H1 (cell line): ENCODE data around the gene UBE3A. TPM values are rescaled to one million over a fixed set of nuclear protein-coding genes. Genes with fewer than 3 reads are reported as not detected.
A peak's percentile ranks its signal among the peaks of the same experiment; 100 is the strongest.

Experiments used
- CTCF ChIA-PET: fragments of 300-600 bp; sonication (Branson Sonifier 250); formaldehyde crosslinking; loops from one replicate; lab custom pipeline; 2021; ENCODE audit not compliant: partially characterized antibody; lab: Charles Lee
- POLR2A ChIA-PET: fragments of 300-600 bp; sonication (Branson Sonifier 250); formaldehyde crosslinking; loops from one replicate; lab custom pipeline; 2021; ENCODE audit warnings: inconsistent platforms; ENCODE audit not compliant: partially characterized antibody; lab: Charles Lee
- DNase-seq, 2 experiments: peaks; one replicate each; pipeline versions ENCODE4 v3.0.0 to v3.0.0-alpha.2; 2010 to 2022; ENCODE audit warnings: low spot score in 2 of 2, low read depth in 1 of 2, mixed read lengths in 1 of 2
- FAIRE-seq: peaks from 2 replicates; lab custom pipeline; 2011; peaks lifted over from hg19 to GRCh38; lab: Jason Lieb, UNC
- H2AFZ ChIP-seq: 2 replicates; pipeline ENCODE4 v1.8.1; 2012; ENCODE audit warnings: low read length, inconsistent platforms
- H2AK5ac ChIP-seq: 2 replicates; pipeline ENCODE4 v1.6.1; 2013; ENCODE audit warnings: low read depth, low read length
- H2BK120ac ChIP-seq: replicated peaks from 2 replicates; pipeline ENCODE3; 2013; ENCODE audit warnings: low read depth, low read length, inconsistent platforms
- H2BK12ac ChIP-seq: 2 replicates; pipeline ENCODE4 v1.6.1; 2013; ENCODE audit warnings: low read depth, low read length
- H2BK15ac ChIP-seq: 2 replicates; pipeline ENCODE4 v1.6.1; 2013; ENCODE audit warnings: low read length
- H2BK20ac ChIP-seq: 2 replicates; pipeline ENCODE4 v1.6.1; 2013; ENCODE audit warnings: low read length
- H2BK5ac ChIP-seq: 2 replicates; pipeline ENCODE4 v1.6.1; 2013; ENCODE audit warnings: low read depth, low read length
- H3K14ac ChIP-seq: 2 replicates; pipeline ENCODE4 v1.6.1; 2013; ENCODE audit warnings: inconsistent platforms; ENCODE audit not compliant: insufficient read length
- H3K18ac ChIP-seq: 2 replicates; pipeline ENCODE4 v1.6.1; 2013; ENCODE audit warnings: low read length; ENCODE audit errors: extremely low read depth
- H3K23ac ChIP-seq: 2 replicates; pipeline ENCODE4 v1.6.1; 2013; ENCODE audit warnings: inconsistent platforms; ENCODE audit not compliant: insufficient read length
- H3K23me2 ChIP-seq: 2 replicates; pipeline ENCODE4 v1.6.1; 2013; ENCODE audit warnings: low read depth, low read length
- H3K27ac ChIP-seq: 2 replicates; pipeline ENCODE4 v1.6.1; 2011; ENCODE audit warnings: low read depth, low read length, inconsistent platforms
- H3K27me3 ChIP-seq, 4 experiments: replicated peaks in 1 of 4; 1 replicate in 1 of 4; 2 replicates in 3 of 4; pipeline versions ENCODE4 v1.6.1 to v1.8.1; 2011 to 2013; ENCODE audit warnings: low read length in 3 of 4, mild to moderate bottlenecking in 3 of 4, inconsistent platforms in 2 of 4, mixed read lengths in 2 of 4, moderate library complexity in 1 of 4; ENCODE audit not compliant: control insufficient read depth in 3 of 4, insufficient read depth in 3 of 4; ENCODE audit errors: extremely low read depth in 1 of 4
- H3K36me3 ChIP-seq, 4 experiments: 2 replicates each; pipeline versions ENCODE4 v1.6.1 to v1.8.1; 2011 to 2013; ENCODE audit warnings: mild to moderate bottlenecking in 4 of 4, low read length in 3 of 4, moderate library complexity in 2 of 4, control low read depth in 1 of 4, inconsistent platforms in 1 of 4; ENCODE audit not compliant: insufficient read depth in 4 of 4, control insufficient read depth in 2 of 4
- H3K4ac ChIP-seq: replicated peaks from 2 replicates; pipeline ENCODE3; 2013; ENCODE audit warnings: low read length, low read depth, mixed read lengths, inconsistent platforms; ENCODE audit not compliant: insufficient read length
- H3K4me1 ChIP-seq, 4 experiments: replicated peaks in 1 of 4; 1 replicate in 1 of 4; 2 replicates in 3 of 4; pipeline versions ENCODE4 v1.6.1 to v1.8.1; 2011 to 2013; ENCODE audit warnings: low read length in 3 of 4, inconsistent platforms in 2 of 4, mixed read lengths in 1 of 4; ENCODE audit not compliant: insufficient read depth in 4 of 4, control insufficient read depth in 3 of 4
- H3K4me2 ChIP-seq, 2 experiments: 2 replicates each; pipeline versions ENCODE4 v1.6.1 to v1.8.1; 2011 to 2013; ENCODE audit warnings: low read depth in 2 of 2, low read length in 2 of 2, control low read depth in 1 of 2, inconsistent platforms in 1 of 2, mild to moderate bottlenecking in 1 of 2; ENCODE audit not compliant: insufficient read depth in 1 of 2
- H3K4me3 ChIP-seq, 4 experiments: fragments of 200-600, 300-600 bp in 1 of 4; sonication (generic), shearing (Covaris generic), sonication (Bioruptor Twin) in 1 of 4; 2 replicates each; pipeline versions ENCODE4 v1.5.1 to v1.8.1; 2011 to 2016; ENCODE audit warnings: low read length in 4 of 4, low read depth in 3 of 4, control low read depth in 2 of 4, inconsistent platforms in 2 of 4, mild to moderate bottlenecking in 2 of 4, mixed read lengths in 1 of 4, moderate library complexity in 1 of 4; ENCODE audit not compliant: insufficient read depth in 2 of 4; ENCODE audit errors: extremely low read depth in 1 of 4
- H3K56ac ChIP-seq: replicated peaks from 2 replicates; pipeline ENCODE3; 2013; ENCODE audit warnings: low read depth, mild to moderate bottlenecking, mixed read lengths, low read length, inconsistent platforms; ENCODE audit not compliant: insufficient read length
- H3K79me1 ChIP-seq: 2 replicates; pipeline ENCODE4 v1.6.1; 2013; ENCODE audit warnings: low read depth, low read length, control low read depth
- H3K79me2 ChIP-seq, 2 experiments: 2 replicates each; pipeline versions ENCODE4 v1.6.1 to v1.8.1; 2012 to 2013; ENCODE audit warnings: low read length in 2 of 2, mild to moderate bottlenecking in 2 of 2, inconsistent platforms in 1 of 2; ENCODE audit not compliant: insufficient read depth in 2 of 2, control insufficient read depth in 1 of 2
- H3K9ac ChIP-seq, 4 experiments: replicated peaks in 1 of 4; 1 replicate in 1 of 4; 2 replicates in 3 of 4; pipeline versions ENCODE4 v1.6.1 to v1.8.1; 2011 to 2013; ENCODE audit warnings: low read depth in 3 of 4, low read length in 3 of 4, control low read depth in 2 of 4, mild to moderate bottlenecking in 2 of 4, moderate library complexity in 2 of 4, inconsistent platforms in 1 of 4; ENCODE audit errors: extremely low read depth in 1 of 4
- H3K9me3 ChIP-seq, 2 experiments: 2 replicates each; pipeline versions ENCODE4 v1.6.1 to v1.8.1; 2012 to 2013; ENCODE audit warnings: mild to moderate bottlenecking in 2 of 2, moderate library complexity in 2 of 2, control low read depth in 1 of 2, inconsistent platforms in 1 of 2, low read depth in 1 of 2, low read length in 1 of 2, mixed read lengths in 1 of 2; ENCODE audit not compliant: insufficient read depth in 2 of 2
- H4K20me1 ChIP-seq, 2 experiments: replicated peaks in 1 of 2; 2 replicates each; pipeline versions ENCODE3 to v1.8.1; 2011 to 2013; ENCODE audit warnings: inconsistent platforms in 2 of 2, low read length in 2 of 2, mild to moderate bottlenecking in 1 of 2; ENCODE audit not compliant: insufficient read depth in 2 of 2, control insufficient read depth in 1 of 2
- H4K5ac ChIP-seq: 2 replicates; pipeline ENCODE4 v1.6.1; 2013; ENCODE audit warnings: low read length, low read depth, mixed read lengths, inconsistent platforms; ENCODE audit not compliant: insufficient read length
- H4K8ac ChIP-seq: 2 replicates; pipeline ENCODE4 v1.8.0; 2013; ENCODE audit warnings: mild to moderate bottlenecking, moderate library complexity, low read length, inconsistent platforms; ENCODE audit not compliant: insufficient read depth; ENCODE audit errors: extremely low read depth
- H4K91ac ChIP-seq: replicated peaks from 2 replicates; pipeline ENCODE3; 2013; ENCODE audit warnings: low read length, mixed read lengths, inconsistent platforms; ENCODE audit not compliant: insufficient read length
- WGBS, 2 experiments: shearing (Covaris generic) in 1 of 2; methylation state at CpG; one replicate each; pipeline versions ENCODE4 v1.1.6 to v1.1.7; 2013 to 2015; ENCODE audit warnings: low lambda C conversion rate in 2 of 2, mixed read lengths in 2 of 2, inconsistent platforms in 1 of 2, low coverage in 1 of 2, missing lambda C conversion rate in 1 of 2; ENCODE audit not compliant: insufficient replicate concordance in 2 of 2, insufficient coverage in 1 of 2, insufficient read length in 1 of 2; ENCODE audit errors: extremely low coverage in 1 of 2, missing lambda C conversion rate in 1 of 2; 5-methylcytosine and 5-hydroxymethylcytosine counted together
- polyA plus RNA-seq, 7 experiments: library from polyadenylated mRNA; depleted of rRNA in 3 of 7; stranded (reverse) in 5 of 7; unstranded in 2 of 7; fragments of >200 nt in 5 of 7; fragments of 200-250 nt in 2 of 7; gene quantifications; 1 replicate in 5 of 7; 2 replicates in 1 of 7; 4 replicates in 1 of 7; pipeline versions ENCODE4 v1.2.1 to v1.2.3, GENCODE V29; 2011 to 2013; ENCODE audit warnings: missing spikeins in 2 of 7, mixed read lengths in 2 of 7
- total RNA-seq: library from RNA; stranded (reverse); fragmentation: NEBNext Ultra II Directional; extraction: Animal tissue kit (Norgen Biotek cat#: 25700); gene quantifications from 2 replicates; pipeline ENCODE4 v1.2.1, GENCODE V29; 2021
- TF ChIP-seq, protein P1 (sequence below): fragments of 300-600 bp; sonication (generic); IDR thresholded peaks from 2 replicates; pipeline ENCODE4 v1.7.1; 2012; ENCODE audit warnings: low read length, moderate library complexity, mild to moderate bottlenecking, inconsistent platforms; ENCODE audit not compliant: insufficient replicate concordance

The UBE3A gene
- total and polyA plus RNA-seq, 2 of the 8 experiments (the other 6 are each of a cell fraction or from before 2014, with no cell fraction given), result 13.8 to 110 TPM

DNA sequence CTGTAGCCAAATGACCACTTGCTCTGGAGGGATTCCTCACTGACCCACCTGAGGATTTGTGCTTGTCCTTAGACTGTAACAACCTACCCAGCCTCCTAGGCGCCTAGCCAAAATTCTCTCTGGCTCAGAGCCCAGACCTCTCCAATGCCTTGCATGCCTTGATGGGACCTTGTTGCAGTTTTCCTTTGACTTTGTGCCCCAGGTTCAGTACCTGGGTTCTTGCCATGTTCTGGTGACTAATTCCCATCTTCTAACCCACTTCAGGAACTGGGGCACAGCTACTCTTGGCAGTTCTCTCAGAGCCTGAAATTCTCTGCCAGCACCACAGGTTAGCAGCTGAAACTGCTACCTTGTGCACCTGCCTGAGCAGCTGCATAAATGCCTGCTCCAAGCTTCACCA lies 27.0 kb upstream of the UBE3A start:
- Histone ChIP-seq H3K18ac (no peak overlapping the region), H3K9ac (no peak overlapping the region), H3K14ac (no peak overlapping the region), H2BK120ac (no peak overlapping the region), H3K23me2 (no peaks in the 10 kb centered on the region), H3K27ac (no peak overlapping the region), H3K36me3 (no peaks in the 10 kb centered on the region), H3K23ac (no peak overlapping the region), H2AFZ (no peak overlapping the region), H3K4ac (no peak overlapping the region), H4K20me1 (no peaks in the 10 kb centered on the region), H2BK12ac (no peak overlapping the region), H3K4me1 (no peaks in the 10 kb centered on the region), H3K4me2 (no peak overlapping the region), H4K8ac (peak overlapping the region; percentile 9), H2BK20ac (no peak overlapping the region), H3K79me2 (no peaks in the 10 kb centered on the region), H3K56ac (no peak overlapping the region), H4K5ac (no peak overlapping the region), H3K4me3 (no peak overlapping the region), H2BK5ac (no peak overlapping the region), H4K91ac (no peak overlapping the region), H3K9me3 (no peaks in the 10 kb centered on the region), H3K27me3 (no peaks in the 10 kb centered on the region), H2BK15ac (no peak overlapping the region), H3K79me1 (no peaks in the 10 kb centered on the region), H2AK5ac (no peak overlapping the region)
- ChIA-PET CTCF (no interaction called here), POLR2A (no interaction called here)
- no CpG with 5 or more reads among the region's 1 CpG for WGBS, 2 experiments
- DNase-seq (no peak), FAIRE-seq (no peak)
- TF ChIP-seq, protein P1, sequence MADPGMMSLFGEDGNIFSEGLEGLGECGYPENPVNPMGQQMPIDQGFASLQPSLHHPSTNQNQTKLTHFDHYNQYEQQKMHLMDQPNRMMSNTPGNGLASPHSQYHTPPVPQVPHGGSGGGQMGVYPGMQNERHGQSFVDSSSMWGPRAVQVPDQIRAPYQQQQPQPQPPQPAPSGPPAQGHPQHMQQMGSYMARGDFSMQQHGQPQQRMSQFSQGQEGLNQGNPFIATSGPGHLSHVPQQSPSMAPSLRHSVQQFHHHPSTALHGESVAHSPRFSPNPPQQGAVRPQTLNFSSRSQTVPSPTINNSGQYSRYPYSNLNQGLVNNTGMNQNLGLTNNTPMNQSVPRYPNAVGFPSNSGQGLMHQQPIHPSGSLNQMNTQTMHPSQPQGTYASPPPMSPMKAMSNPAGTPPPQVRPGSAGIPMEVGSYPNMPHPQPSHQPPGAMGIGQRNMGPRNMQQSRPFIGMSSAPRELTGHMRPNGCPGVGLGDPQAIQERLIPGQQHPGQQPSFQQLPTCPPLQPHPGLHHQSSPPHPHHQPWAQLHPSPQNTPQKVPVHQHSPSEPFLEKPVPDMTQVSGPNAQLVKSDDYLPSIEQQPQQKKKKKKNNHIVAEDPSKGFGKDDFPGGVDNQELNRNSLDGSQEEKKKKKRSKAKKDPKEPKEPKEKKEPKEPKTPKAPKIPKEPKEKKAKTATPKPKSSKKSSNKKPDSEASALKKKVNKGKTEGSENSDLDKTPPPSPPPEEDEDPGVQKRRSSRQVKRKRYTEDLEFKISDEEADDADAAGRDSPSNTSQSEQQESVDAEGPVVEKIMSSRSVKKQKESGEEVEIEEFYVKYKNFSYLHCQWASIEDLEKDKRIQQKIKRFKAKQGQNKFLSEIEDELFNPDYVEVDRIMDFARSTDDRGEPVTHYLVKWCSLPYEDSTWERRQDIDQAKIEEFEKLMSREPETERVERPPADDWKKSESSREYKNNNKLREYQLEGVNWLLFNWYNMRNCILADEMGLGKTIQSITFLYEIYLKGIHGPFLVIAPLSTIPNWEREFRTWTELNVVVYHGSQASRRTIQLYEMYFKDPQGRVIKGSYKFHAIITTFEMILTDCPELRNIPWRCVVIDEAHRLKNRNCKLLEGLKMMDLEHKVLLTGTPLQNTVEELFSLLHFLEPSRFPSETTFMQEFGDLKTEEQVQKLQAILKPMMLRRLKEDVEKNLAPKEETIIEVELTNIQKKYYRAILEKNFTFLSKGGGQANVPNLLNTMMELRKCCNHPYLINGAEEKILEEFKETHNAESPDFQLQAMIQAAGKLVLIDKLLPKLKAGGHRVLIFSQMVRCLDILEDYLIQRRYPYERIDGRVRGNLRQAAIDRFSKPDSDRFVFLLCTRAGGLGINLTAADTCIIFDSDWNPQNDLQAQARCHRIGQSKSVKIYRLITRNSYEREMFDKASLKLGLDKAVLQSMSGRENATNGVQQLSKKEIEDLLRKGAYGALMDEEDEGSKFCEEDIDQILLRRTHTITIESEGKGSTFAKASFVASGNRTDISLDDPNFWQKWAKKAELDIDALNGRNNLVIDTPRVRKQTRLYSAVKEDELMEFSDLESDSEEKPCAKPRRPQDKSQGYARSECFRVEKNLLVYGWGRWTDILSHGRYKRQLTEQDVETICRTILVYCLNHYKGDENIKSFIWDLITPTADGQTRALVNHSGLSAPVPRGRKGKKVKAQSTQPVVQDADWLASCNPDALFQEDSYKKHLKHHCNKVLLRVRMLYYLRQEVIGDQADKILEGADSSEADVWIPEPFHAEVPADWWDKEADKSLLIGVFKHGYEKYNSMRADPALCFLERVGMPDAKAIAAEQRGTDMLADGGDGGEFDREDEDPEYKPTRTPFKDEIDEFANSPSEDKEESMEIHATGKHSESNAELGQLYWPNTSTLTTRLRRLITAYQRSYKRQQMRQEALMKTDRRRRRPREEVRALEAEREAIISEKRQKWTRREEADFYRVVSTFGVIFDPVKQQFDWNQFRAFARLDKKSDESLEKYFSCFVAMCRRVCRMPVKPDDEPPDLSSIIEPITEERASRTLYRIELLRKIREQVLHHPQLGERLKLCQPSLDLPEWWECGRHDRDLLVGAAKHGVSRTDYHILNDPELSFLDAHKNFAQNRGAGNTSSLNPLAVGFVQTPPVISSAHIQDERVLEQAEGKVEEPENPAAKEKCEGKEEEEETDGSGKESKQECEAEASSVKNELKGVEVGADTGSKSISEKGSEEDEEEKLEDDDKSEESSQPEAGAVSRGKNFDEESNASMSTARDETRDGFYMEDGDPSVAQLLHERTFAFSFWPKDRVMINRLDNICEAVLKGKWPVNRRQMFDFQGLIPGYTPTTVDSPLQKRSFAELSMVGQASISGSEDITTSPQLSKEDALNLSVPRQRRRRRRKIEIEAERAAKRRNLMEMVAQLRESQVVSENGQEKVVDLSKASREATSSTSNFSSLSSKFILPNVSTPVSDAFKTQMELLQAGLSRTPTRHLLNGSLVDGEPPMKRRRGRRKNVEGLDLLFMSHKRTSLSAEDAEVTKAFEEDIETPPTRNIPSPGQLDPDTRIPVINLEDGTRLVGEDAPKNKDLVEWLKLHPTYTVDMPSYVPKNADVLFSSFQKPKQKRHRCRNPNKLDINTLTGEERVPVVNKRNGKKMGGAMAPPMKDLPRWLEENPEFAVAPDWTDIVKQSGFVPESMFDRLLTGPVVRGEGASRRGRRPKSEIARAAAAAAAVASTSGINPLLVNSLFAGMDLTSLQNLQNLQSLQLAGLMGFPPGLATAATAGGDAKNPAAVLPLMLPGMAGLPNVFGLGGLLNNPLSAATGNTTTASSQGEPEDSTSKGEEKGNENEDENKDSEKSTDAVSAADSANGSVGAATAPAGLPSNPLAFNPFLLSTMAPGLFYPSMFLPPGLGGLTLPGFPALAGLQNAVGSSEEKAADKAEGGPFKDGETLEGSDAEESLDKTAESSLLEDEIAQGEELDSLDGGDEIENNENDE, result no peak
